Thoracic aorta (tissue), 2 donors: Measurements from ENCODE around the gene KIF18A. TPM values are rescaled to one million over a fixed set of nuclear protein-coding genes. Genes with fewer than 3 reads are reported as not detected.
"Not testable (repeated sequence)": the region's sequence is repeated elsewhere in the genome, so short reads cannot be mapped to it uniquely, and the experiment has no call there.

ENCODE experiments used
- ATAC-seq: fragments of 150-250 bp; one replicate; pipeline ENCODE4 v1.8.0; 2017; ENCODE audit warnings: low read depth; ENCODE audit not compliant: insufficient number of reproducible peaks, low FRiP score
- DNase-seq: peaks from one replicate; pipeline ENCODE4 v3.0.0-alpha.2; 2020; ENCODE audit warnings: low spot score
- H3K27ac ChIP-seq, 2 donors: fragments of 200-600 bp; sonication (generic); 1 replicate in 1 of 2; 2 replicates in 1 of 2; pipeline ENCODE4 v1.5.1; 2016; ENCODE audit warnings: mild to moderate bottlenecking in 2 of 2, moderate library complexity in 2 of 2
- H3K27me3 ChIP-seq: fragments of 200-600 bp; sonication (generic); replicated peaks from 2 replicates; pipeline ENCODE4 v1.6.0; 2016; ENCODE audit warnings: mild to moderate bottlenecking; ENCODE audit not compliant: insufficient read depth
- H3K36me3 ChIP-seq: fragments of 200-600 bp; sonication (generic); one replicate; pipeline ENCODE4 v1.5.1; 2016
- H3K4me1 ChIP-seq, 2 donors: fragments of 200-600 bp; sonication (generic); 1 replicate in 1 of 2; 2 replicates in 1 of 2; pipeline versions ENCODE4 v1.5.1 to v1.6.0; 2016; ENCODE audit warnings: low read depth in 2 of 2, mild to moderate bottlenecking in 1 of 2; ENCODE audit not compliant: control insufficient read depth in 1 of 2
- H3K4me3 ChIP-seq: fragments of 200-600 bp; sonication (generic); 2 replicates; pipeline ENCODE4 v1.5.1; 2016; ENCODE audit warnings: mild to moderate bottlenecking
- H3K9me3 ChIP-seq: fragments of 200-600 bp; sonication (generic); 2 replicates; pipeline ENCODE4 v1.5.1; 2016
- CTCF ChIP-seq: fragments of 200-600 bp; sonication (generic); IDR thresholded peaks from one replicate; pipeline ENCODE4 v1.5.1; 2019; ENCODE audit warnings: antibody characterized with exemption
- total RNA-seq, 2 donors: library from RNA; depleted of rRNA; stranded (reverse); fragments of >200 nt; gene quantifications; one replicate each; pipeline versions ENCODE4 v1.1.0 to v1.2.3, GENCODE V29; 2016

KIF18A gene
- total RNA-seq, 2 donors from 2014 or later, result 0.28 TPM; not detected in 1

- peaks cover 8% of the 10 kb centered on the region for H3K9me3 ChIP-seq
- ATAC-seq (no peak), DNase-seq (no peak)
- H3K36me3 ChIP-seq, result peaks cover 9% of the 10 kb centered on the region
- no peak overlapping the region for H3K4me3 ChIP-seq
- H3K4me1 ChIP-seq, result no peaks in the 10 kb centered on the region
- no peaks in the 10 kb centered on the region for H3K27me3 ChIP-seq
- no peak for TF ChIP-seq CTCF
- H3K27ac ChIP-seq, result no peak overlapping the region
Observed at GRCh38 chr11:28137366-28137765, 29.4 kb upstream of the KIF18A start.

GRCh38 chr11:28136157-28136556, 28.2 kb upstream of the KIF18A start:
- DNase-seq, H3K27me3 ChIP-seq, H3K9me3 ChIP-seq, ATAC-seq, H3K4me1 ChIP-seq, H3K27ac ChIP-seq, H3K36me3 ChIP-seq, H3K4me3 ChIP-seq: not testable (repeated sequence)

GRCh38 chr11:28133146-28133545, 25.2 kb upstream of the KIF18A start:
- Histone ChIP-seq H3K4me3 (no peak overlapping the region), H3K27me3 (no peaks in the 10 kb centered on the region), H3K27ac (no peak overlapping the region), H3K36me3 (peaks cover 4% of the 10 kb centered on the region), H3K9me3 (no peaks in the 10 kb centered on the region), H3K4me1 (no peaks in the 10 kb centered on the region)
- no peak for TF ChIP-seq CTCF
- DNase-seq (no peak), ATAC-seq (no peak)

GRCh38 chr11:28132548-28132947, 24.6 kb upstream of the KIF18A start:
- DNase-seq, result no peak

GRCh38 chr11:28123151-28123581, 15.2 kb upstream of the KIF18A start:
- DNase-seq (no peak), ATAC-seq (no peak)
- Histone ChIP-seq H3K9me3 (no peaks in the 10 kb centered on the region), H3K4me1 (no peaks in the 10 kb centered on the region), H3K36me3 (no peaks in the 10 kb centered on the region), H3K27ac (no peak overlapping the region), H3K27me3 (no peaks in the 10 kb centered on the region), H3K4me3 (no peak overlapping the region)
- TF ChIP-seq CTCF, result no peak

More at GRCh38 chr11:28132548-28132947, 24.6 kb upstream of the KIF18A start:
- peaks cover 4% of the 10 kb centered on the region for H3K36me3 ChIP-seq
- H3K4me1 ChIP-seq, result no peaks in the 10 kb centered on the region
- no peaks in the 10 kb centered on the region for H3K27me3 ChIP-seq
- H3K9me3 ChIP-seq, result no peaks in the 10 kb centered on the region
- ATAC-seq, result no peak
- no peak for TF ChIP-seq CTCF
- no peak overlapping the region for H3K4me3 ChIP-seq
- H3K27ac ChIP-seq, result no peak overlapping the region

GRCh38 chr11:28117712-28118111, 9.8 kb upstream of the KIF18A start:
- no peak for ATAC-seq
- no peak overlapping the region for H3K27ac ChIP-seq
- TF ChIP-seq CTCF, result no peak

More at GRCh38 chr11:28117712-28118111, 9.8 kb upstream of the KIF18A start:
- Histone ChIP-seq H3K4me1 (no peaks in the 10 kb centered on the region), H3K36me3 (peaks cover 6% of the 10 kb centered on the region), H3K9me3 (no peaks in the 10 kb centered on the region), H3K27me3 (no peaks in the 10 kb centered on the region), H3K4me3 (no peak overlapping the region)
- no peak for DNase-seq
